ENCODE data around the gene VWA1. TPM values are rescaled to one million over a fixed set of nuclear protein-coding genes. Genes with fewer than 3 reads are reported as not detected.
A peak's percentile ranks its signal among the peaks of the same experiment; 100 is the strongest.
"Not testable (repeated sequence)": the region's sequence is repeated elsewhere in the genome, so short reads cannot be mapped to it uniquely, and the experiment has no call there.

VWA1 gene
- total RNA-seq, 1 donor from 2014 or later = 58.7 TPM

GRCh38 chr1:1400576-1401456 is 34.7 kb upstream of the VWA1 start:
- Histone ChIP-seq H3K9me3 (no peaks in the 10 kb centered on the region), H3K4me3 (peak overlapping the region; percentile 93), H3K27ac (peak overlapping the region; percentile 90), H3K36me3 (peaks cover 79% of the 10 kb centered on the region), H3K27me3 (ENCODE audit: low read depth) (no peaks in the 10 kb centered on the region), H3K4me1 (peaks cover 38% of the 10 kb centered on the region)
- intact Hi-C loops (cut with DNase I) = no loop called here
- DNase-seq (no peak), ATAC-seq (no peak)
- TF ChIP-seq CTCF (IDR thresholded peaks at IDR 0.05) = no peak

GRCh38 chr1:1401457-1402010 is 34.0 kb upstream of the VWA1 start:
- peaks cover 76% of the 10 kb centered on the region for H3K36me3 ChIP-seq
- H3K27ac ChIP-seq = no peak overlapping the region
- DNase-seq (no peak), ATAC-seq (no peak)
- intact Hi-C loops (cut with DNase I) = no loop called here
- no peak overlapping the region for H3K4me3 ChIP-seq
- H3K9me3 ChIP-seq = no peaks in the 10 kb centered on the region
- no peak for TF ChIP-seq CTCF (IDR thresholded peaks at IDR 0.05)
- H3K27me3 ChIP-seq (ENCODE audit: low read depth) = no peaks in the 10 kb centered on the region
- H3K4me1 ChIP-seq = peaks cover 45% of the 10 kb centered on the region

- Histone ChIP-seq H3K27me3 (ENCODE audit: low read depth) (no peaks in the 10 kb centered on the region), H3K9me3 (no peaks in the 10 kb centered on the region), H3K36me3 (peaks cover 68% of the 10 kb centered on the region), H3K4me3 (no peak overlapping the region), H3K27ac (no peak overlapping the region), H3K4me1 (peaks cover 46% of the 10 kb centered on the region)
- intact Hi-C loops (cut with DNase I) = no loop called here
- ATAC-seq (no peak), DNase-seq (no peak)
- peak; percentile 39 for TF ChIP-seq CTCF (IDR thresholded peaks at IDR 0.05)
Measured at GRCh38 chr1:1402072-1402900, 33.2 kb upstream of the VWA1 start.

- Histone ChIP-seq H3K36me3 (peaks cover 62% of the 10 kb centered on the region), H3K4me1 (peaks cover 44% of the 10 kb centered on the region)
- intact Hi-C loops (cut with DNase I); H3K27me3 ChIP-seq (ENCODE audit: low read depth); H3K9me3 ChIP-seq; ATAC-seq; H3K4me3 ChIP-seq; H3K27ac ChIP-seq; DNase-seq: not testable (repeated sequence)
Measured at GRCh38 chr1:1402901-1403392, 32.5 kb upstream of the VWA1 start.

- H3K27me3 ChIP-seq (ENCODE audit: low read depth) = no peaks in the 10 kb centered on the region
- TF ChIP-seq CTCF (IDR thresholded peaks at IDR 0.05) = no peak
- no peak for DNase-seq
- H3K9me3 ChIP-seq = no peaks in the 10 kb centered on the region
- intact Hi-C loops (cut with DNase I) = no loop called here
- H3K36me3 ChIP-seq = peaks cover 58% of the 10 kb centered on the region
- ATAC-seq = no peak
- no peak overlapping the region for H3K4me3 ChIP-seq
- H3K27ac ChIP-seq = no peak overlapping the region
- peaks cover 45% of the 10 kb centered on the region for H3K4me1 ChIP-seq
Measured at GRCh38 chr1:1403653-1404052, 31.8 kb upstream of the VWA1 start.

All from lower lobe of right lung (tissue), 2 donors.